CD4-positive, alpha-beta T cell treated with Interferon alpha-2 for 1 hour (primary cell): ENCODE data around the gene OMP.

Source experiments
- DNase-seq, 2 donors: peaks; one replicate each; pipeline ENCODE4 v3.0.0-alpha.2; 2020 to 2022

Gene OMP

DNA sequence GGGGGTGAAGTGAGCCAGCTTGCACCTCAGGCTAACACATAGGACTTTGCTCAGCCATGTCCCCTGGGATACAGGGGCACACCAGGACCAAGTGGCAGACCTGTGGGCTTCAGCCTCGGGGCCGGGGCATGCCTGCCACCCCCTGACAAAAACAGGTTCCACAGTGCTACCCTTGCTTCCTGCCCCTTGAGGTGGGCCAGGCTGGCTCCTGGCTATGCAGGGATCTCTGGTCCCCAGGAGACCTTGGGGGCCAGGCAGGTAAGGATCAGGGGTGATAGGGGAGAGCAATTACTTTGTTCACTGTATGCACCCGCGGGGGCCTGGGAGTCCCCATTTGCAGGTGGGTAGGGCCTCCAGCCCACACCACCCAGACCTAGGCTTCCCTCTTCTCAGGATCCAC is 23.1 kb downstream of the OMP start:
- no peak for DNase-seq

DNA sequence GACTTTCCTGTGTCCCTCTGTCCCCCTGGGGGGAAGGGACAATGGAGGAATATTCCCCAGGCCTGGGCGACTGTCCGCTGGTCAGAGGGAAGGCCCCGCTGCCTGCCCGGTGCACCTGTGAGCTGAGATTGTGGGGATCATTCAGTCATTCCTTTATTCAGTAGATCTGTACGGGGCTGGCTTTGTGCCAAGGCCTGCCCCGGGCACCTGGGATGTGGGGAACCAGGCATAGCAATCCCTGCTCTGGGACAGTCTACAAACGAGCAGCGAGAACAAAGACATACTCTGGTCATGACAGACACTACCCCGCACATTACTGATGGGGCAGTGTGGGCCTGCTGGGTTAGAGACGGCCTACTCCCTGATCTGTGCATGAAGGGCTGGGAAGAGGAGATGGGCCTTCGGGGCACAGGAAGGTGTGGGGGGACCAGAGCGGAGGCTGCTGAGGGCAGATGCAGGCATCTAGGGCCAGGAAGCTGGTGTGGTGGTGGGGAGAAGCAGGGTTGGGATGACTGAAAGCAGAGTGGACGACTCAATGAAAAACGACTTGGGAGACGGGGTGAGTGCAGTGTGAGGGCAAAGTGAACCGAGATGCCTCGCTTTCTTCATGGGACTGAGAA is 23.6 kb downstream of the OMP start:
- DNase-seq = no peak

DNA sequence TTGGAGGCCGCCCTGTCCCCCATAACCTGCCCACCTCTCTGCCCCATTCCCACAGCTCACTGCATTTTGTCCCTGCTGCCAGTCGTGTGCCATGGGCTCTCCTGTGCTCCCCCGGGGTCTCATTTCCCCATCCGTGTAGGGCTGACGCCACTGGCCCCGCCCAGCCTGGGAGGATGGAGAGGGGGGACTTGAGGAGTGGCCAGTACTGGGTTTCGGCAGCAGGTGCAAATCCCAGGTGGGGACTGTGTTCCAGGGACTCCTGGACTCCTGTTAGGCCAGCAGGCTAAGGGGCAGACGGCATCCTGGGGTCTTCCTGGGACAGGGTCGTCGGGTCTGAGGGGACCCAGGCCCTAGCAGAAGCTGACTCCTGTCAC is 24.2 kb downstream of the OMP start:
- no peak for DNase-seq

DNA sequence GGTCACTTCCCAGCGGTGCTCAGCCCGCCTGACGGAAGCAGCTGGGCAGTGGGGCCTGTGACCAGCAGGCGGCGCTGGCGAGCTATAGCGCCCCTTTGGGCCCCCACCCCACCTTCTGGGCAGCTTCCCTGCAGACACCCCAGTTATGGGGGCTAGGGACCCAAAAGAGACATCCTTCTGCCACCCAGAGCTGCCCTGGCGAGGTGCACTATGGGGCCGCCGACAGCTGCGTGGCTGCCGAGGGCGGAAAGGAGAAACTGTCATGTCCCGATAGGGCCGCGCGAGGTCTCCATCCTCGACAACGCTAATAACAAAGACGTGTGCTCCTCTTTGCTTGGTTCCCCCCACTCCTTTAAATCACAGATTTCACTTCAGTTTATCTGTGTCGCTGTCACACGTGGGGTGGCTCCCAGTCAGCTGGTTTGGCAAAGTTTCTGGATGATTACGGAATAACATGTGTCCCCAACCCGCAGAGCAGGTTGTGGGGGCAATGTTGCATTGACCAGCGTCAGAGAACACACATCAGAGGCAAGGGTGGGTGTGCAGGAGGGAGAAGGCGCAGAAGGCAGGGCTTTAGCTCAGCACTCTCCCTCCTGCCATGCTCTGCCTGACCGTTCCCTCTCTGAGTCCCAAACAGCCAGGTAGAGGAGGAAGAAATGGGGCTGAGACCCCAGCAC is 24.7 kb downstream of the OMP start:
- DNase-seq = peak; percentile 31 to 57

DNA sequence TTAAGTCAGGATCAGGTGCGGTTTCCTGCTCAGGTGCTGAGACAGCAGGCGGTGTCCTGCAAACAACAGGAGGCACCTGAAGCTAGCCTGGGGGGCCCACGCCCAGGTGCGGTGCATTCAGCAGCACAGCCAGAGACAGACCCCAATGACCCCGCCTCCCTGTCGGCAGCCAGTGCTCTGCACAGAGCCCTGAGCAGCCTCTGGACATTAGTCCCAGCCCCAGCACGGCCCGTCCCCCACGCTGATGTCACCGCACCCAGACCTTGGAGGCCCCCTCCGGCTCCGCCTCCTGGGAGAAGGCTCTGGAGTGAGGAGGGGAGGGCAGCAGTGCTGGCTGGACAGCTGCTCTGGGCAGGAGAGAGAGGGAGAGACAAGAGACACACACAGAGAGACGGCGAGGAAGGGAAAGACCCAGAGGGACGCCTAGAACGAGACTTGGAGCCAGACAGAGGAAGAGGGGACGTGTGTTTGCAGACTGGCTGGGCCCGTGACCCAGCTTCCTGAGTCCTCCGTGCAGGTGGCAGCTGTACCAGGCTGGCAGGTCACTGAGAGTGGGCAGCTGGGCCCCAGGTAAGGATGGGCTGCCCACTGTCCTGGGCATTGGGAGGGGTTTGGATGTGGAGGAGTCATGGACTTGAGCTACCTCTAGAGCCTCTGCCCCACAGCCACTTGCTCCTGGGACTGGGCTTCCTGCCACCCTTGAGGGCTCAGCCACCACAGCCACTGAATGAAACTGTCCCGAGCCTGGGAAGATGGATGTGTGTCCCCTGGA is 25.5 kb downstream of the OMP start, which contains the start of gene MYO7A:
TSS of gene MYO7A (plus strand) at position 327 of the 772 bp plus-strand sequence. CDS start 2,389 bp downstream, outside the sequence.
- DNase-seq = no peak

DNA sequence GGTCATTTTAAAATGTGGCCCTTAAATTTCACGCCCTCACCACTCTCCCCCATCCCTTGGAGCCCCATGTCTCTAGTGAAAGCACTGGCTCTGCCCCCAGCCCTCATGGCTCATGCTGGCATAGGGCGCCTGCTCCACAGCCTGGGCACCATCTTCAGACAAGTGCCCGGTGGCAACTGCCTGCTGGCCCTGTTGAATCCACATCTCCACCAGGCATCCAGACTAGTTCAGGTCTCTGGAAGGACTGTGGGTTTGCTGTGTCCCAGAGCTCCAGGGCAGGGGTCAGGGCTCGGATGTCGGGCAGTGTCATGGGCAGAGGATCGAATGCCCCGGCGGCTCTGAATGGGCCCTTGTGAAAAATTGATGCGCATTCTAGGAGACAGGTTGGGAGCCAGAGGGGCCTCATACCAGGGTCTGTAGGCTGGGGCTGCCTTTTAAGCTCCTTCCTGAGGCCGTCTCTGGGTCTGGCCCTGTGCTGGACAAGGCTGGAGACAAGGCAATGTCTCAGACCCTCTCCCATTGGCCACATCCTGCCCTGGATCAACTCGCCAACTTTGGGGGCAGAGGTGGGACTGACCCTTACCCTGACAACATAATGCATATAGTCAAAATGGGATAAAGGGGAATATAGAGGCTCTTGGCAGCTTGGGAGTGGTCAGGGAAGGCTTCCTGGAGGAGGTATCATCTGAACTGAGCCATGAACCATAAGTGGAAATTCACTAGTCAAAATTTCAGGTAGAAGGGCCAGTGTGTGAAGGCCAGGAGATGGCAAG is 26.6 kb downstream of the OMP start:
- DNase-seq = no peak

DNA sequence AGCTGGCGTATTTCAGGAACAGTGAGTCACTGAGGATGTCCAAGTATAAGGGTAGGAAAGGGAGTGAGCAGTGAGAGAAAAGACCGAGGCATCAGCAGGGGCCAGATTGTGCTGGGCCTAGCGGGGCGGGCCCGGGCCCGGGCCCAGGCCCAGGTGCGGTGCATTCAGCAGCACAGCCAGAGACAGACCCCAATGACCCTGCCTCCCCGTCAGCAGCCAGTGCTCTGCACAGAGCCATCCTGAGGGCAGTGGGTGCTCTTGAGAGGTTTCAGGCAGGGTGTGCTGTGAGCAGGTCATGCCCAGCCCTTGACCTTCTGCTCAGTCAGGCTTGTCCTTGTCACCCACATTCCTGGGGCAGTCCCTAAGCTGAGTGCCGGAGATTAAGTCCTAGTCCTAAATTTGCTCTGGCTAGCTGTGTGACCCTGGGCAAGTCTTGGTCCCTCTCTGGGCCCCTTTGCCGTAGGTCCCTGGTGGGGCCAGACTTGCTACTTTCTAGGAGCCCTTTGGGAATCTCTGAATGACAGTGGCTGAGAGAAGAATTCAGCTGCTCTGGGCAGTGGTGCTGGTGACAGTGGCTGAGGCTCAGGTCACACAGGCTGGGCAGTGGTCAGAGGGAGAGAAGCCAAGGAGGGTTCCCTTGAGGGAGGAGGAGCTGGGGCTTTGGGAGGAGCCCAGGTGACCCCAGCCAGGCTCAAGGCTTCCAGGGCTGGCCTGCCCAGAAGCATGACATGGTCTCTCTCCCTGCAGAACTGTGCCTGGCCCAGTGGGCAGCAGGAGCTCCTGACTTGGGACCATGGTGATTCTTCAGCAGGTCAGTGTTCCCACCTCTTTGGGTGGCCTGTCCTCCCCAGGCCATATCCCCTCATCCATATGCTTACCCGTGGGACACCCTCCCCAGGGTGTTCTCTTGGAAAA is 27.5 kb downstream of the OMP start:
- DNase-seq = no peak

DNA sequence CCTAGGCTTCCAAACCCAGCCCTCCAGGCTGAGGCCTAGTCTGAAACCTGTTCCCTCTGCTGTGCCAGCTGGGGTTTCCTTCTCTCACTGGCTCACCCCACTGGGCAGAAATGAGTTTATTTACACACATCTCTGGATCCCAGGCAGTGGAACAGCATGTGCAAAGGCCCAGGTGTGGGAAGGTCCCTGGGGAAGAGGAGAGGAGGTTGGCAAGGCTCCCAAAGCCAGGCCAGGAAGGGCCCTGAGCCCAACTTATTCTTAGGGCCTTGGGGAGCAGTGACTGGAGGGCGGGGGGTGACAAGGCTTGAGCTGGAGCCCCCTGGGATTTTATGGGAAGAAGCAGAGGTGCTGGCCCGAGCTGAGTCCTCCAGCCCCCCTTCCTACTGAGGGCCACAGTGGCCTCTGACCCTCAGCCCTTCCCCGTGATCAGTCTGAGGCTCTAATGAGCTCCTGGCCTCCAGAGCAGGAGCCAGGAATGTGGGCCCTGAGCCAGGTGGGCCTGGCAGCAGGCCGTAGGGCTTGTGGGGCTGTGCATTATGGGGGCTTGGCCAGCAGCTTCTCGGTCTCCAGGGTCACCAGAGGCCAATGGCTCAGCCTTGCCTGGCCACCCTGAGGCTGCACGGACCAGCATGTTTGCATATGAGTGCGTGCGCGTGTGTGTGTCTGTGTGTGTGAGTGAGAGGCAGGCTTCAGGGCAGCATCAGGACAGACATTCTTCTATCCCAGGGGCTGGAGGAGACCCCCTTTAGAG is 28.3 kb downstream of the OMP start:
- no peak for DNase-seq

DNA sequence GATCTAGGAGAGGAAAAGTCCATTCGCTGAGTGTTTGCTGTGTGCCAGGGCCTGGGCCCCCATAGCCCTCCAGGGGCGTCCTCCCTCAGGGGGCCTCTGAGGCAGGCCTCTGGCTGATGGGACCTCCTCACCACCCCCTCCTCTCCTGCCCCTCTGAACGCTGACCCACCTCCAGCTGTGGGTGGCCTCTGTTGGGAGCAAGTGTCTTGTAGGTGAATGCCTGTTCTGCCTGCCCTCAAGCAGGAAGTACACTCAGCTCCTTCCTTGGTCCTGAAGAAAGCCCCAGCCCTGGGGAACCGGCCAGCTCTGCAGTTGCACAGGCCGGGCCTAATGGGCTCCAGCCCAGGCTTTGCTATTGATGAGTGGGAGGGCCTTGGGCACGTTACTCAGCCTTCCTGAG is 28.9 kb downstream of the OMP start:
- DNase-seq = no peak

DNA sequence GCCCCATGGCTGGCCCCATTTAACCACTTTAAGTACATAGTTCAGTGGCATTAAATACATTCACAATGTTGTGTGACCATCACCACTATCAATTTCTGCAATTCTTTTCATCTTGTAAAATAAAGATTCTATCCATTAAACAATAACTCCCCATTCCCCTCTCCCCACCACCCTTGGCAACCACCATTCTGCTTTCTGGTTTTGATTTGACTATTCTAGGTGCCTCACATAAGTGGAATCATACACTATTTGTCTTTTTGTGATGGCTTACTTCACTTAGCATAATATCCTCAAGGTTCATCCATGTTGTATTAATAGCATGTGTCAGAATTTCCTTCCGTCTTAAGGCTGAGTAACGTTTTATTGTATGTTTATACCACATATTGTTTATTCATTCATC is 32.4 kb downstream of the OMP start:
- DNase-seq = no peak

DNA sequence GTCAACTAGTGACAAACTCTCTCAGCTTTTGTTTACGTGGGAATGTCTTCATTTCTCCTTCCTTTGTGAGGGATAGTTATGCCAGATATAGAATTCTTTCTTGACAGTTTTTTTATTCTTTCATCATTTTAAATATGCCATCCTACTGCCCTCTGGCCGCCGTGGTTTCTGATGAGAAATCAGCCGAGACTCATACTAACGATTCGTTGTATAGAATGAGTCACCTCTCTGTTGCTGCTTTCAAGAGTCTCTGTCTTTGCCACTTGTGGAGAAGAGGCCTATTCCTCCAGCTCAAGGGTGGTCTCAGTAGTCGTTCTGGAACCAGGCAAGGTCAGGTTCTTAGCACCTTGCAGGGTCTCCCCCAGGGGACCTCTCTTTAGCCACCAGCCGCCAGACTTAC is 33.4 kb downstream of the OMP start:
- no peak for DNase-seq

DNA sequence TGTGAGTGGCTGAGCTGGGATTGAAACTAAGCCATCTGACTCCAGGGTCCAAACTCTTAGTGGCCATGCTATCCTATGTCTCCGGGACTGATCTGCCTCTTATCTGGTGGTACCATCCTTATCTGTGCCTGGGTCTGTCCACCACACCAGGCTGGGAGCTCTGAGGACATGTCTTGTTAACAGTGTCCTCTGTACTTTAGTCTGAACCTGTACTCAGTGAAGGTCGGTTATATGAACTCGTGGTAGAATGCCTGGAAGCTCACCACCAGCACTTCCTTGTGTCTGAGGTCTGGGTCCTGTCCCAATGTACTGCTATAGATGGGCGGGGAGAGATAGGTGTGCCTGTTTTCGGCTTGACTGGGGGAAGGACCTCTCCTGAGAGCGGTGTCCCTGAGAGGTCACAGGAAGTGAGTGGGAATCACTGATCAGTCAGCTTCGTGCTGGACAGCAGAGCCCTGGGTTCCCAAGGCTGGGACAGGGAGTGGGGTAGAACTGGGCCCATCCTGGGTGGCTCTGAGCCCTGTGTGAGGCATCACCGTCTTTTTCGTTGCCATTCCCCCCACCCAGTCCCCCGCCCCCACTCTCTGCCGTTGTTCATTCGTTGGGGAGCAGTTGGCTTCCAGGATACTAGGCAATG is 34.3 kb downstream of the OMP start:
- DNase-seq = no peak

DNA sequence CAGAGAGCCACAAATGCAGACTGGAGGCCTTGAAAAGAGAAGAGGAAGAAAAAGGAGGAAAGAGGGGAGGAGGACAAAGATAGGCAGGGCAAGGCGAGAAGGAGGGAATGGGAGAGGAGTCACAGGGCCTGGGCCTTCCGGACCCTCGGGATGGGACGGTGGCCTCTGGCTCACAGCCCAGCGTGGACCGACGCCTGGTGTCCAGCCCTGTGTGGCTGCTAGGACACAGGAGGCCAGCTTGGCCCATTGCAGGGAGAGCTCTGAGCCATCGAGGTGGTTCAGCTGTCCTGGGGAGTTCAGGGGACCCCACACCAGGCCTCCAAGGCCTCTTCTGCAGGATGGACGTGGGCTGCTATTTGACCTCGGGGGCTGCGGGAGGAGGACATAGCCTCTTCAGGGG is 34.8 kb downstream of the OMP start:
- DNase-seq = no peak

DNA sequence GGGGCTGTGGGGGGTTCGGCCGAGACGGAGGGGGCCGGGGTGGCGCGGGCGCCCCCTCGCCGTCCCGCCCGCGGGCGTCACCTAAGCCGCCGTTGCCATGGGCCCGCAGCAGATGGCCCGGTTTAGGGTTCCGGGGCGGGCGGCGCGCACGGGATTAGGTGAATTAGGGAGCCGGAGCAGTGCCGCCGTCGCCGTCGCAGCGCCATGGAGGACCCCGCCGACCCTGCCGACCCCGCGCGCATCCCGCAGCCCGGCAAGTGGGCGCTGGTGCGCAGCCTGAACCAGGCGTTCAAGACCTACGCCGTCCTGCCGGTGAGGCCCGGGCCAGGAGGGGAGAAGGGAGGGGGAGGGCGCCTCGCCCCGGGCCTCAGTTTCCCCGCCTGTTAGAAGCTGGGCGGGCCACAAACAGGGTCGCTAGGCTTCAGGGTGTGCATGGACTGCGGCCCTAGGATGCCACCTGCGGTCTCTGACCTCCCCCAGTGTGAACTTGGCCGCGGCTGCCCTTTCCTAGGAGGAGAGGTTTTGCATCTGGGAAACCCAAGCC is 35.5 kb downstream of the OMP start:
- no peak for DNase-seq

DNA sequence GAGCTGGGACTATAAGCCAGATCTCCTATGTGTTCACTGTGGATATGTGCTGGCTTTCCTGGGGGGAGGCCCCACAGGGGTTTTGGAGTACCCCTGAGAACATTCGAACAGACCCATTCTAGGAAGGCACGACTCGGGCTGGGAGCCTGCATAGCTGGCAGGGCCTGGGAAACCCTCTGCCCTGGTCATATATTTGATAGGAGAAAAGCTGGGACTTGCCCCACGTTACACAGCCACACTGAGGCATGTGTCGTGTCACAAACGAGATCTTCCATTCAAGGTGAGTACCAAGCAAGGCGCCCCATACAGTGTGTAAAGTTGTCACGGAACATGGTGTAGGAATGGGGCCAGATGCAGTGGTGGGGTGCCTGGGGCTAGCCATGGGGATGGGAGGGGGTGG is 36.6 kb downstream of the OMP start:
- no peak for DNase-seq

DNA sequence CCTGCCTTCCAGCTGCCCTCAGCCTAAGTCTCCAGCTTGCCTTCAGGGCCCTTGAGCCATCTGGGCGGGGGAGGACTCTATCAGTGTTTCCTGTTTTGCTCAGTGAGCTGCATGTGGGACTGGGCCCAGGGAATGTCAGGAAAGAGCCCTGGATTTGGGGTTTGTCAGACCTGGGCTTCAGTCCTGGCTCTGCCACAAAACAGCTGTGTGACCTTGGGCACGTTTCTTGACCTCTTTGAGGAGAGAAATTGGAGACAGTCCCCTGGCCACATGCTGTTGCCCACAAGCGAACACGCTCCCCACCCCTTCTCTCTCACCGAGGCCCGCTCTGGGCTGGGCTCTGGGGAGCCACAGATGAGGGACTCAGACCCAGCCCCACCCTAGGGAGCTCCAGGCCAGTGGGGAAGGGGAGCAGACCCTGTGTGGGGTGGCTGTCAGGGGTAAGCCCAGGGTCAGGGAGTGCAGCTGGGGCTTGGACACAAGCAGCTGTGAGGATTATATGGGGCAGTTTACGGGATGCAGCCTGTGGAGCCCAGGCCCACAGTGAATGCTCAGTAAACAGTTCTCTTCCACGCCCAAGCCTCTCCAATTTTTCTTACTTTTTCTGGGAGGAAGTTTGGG is 37.7 kb downstream of the OMP start:
- DNase-seq = no peak

DNA sequence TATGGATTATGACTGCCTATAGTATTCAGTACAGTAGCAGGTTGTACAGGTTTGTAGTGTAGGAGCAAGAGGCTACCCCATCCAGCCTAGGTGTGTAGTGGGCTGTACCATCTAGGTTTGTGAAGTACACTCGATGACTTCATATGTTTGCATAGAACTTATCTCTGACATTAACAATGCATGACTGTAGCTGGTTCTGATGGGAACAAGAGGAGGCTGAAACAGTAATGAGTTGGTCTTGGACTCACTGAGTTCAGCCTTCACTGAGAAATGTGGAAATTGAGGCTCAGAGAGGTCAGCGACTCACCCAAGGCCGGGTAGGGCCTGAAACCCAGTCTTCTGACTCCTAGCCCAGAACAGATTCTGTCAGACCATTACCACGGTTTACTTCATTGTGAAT is 38.4 kb downstream of the OMP start:
- DNase-seq = no peak

DNA sequence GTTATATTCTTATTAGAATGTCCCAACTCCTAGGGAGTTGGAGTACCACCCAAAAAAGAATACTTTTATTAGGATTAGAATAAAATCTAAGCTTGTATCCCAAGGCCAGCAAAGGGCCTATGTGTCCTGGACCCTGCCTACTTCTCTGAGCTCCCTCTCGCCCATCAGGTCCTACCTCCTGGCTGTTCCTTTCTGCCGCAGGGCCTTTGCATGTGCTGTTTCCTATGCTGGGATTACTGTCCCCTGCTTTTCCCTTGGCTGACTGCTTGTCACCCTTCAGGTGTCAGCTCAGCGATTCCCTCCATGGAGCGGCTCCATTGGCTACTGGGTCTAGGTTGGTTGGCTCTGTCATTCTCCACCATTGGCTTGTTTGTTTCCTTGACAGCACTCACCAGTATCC is 38.8 kb downstream of the OMP start:
- DNase-seq = no peak

DNA sequence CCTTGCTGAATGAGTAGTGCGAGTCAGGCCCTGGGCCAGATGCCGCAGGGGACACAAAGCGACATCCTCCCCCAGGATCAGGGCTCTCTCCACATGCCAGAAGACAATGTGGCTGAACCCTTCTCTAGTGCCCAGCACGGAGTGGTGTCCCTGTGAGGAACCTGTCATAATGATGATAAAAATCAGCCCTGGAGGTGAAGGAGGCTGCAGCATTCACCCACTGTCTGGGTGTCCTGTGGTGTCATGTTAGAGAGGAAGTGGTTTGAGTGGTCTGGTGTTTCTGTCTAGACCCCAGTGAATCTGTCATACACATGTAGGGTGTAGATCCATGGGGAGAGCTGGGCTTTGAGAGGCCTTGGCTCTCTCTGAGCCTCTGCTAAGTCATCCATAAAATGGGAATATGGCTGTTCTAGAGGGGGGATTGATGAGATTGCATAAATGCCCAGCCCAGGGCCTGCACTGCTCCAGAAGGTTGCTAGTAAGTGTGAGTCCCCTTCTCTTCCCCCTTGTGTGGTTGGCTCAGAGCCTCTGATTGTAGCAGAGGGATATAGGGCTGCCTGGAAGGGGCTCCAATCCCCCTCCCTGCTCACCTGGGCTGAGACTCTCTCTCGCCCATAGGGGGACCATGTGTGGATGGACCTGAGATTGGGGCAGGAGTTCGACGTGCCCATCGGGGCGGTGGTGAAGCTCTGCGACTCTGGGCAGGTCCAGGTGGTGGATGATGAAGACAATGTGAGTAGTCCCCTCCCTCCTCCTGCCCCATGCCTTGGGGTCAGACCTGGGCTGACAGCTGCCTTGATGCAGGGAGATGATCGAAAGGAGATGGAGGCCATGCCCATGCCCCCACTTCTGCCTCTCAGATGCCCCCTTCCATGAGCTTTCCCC is 39.7 kb downstream of the OMP start:
- DNase-seq = no peak
